HG03571 (cell line): ENCODE results near the gene DVL1.

Experiments used
- ATAC-seq: cut with Tn5 transposase; IDR thresholded peaks from one replicate; pipeline ENCODE4 v1.9.1; 2021; ENCODE audit not compliant: unreplicated experiment

Gene DVL1

GRCh38 chr1:1285611-1286311 is 63.5 kb downstream of the DVL1 start:
- no peak for ATAC-seq
